Epithelial cell of proximal tubule (primary cell): ENCODE measurements around the gene SPECC1. TPM values are rescaled to one million over a fixed set of nuclear protein-coding genes. Genes with fewer than 3 reads are reported as not detected.
A peak's percentile ranks its signal among the peaks of the same experiment; 100 is the strongest.

ENCODE experiments used
- DNase-seq: peaks from one replicate; pipeline ENCODE4 v3.0.0-alpha.2; 2011; ENCODE audit warnings: low read depth
- H3K4me3 ChIP-seq: 2 replicates; pipeline ENCODE4 v1.5.1; 2011; ENCODE audit warnings: low read depth, mild to moderate bottlenecking, low read length
- total RNA-seq: library from RNA; depleted of rRNA; stranded (reverse); fragments of >200 nt; gene quantifications from 2 replicates; pipeline ENCODE4 v1.2.3, GENCODE V29; 2015
- TF ChIP-seq, protein P1 (sequence below): conservative IDR thresholded peaks from 2 replicates; pipeline ENCODE4 v1.5.1; 2012; ENCODE audit warnings: low read depth, mild to moderate bottlenecking, low read length

SPECC1 gene
- total RNA-seq, 1 donor from 2014 or later: 39.3 TPM

DNA sequence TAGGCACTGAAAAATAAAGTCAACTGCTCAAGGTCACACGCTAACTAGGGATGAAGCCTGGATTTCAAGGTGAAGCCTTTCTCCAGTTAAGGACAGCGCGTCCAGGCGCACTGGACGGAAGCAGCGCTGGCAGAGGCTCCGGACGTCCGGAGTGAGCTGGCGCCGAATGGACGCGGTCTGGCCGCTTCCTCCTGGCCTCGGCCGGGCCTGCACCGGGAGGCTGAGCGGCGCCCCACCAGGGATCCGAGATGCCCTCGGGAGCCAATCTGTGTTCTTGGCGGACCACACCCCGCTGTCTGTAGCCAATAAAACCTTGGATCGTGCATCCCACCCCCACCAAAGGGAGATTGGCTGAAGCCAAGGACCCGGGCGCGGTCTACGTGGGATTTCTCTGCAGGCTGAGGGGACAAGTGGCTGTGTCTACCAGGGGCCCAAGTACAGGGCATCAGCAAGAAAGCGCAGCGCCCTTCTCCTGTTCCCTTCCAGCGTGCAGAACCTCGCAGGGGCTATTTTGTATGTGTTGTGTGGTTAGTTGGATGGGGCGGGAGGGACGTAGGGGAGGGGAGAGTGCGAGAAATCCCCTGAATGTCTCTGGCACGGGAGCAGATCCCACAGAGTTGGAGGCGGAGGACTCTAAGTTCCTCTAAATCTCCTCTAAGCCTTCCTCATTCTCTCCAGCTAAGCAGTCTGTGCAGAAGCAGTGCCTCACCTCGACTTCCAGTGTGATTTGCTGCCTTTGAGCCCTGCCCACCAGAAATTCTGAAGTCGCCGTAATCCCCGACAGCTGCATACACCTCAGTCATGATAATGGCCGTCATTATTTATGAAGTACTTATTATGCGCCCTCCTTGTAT, 29.0 kb upstream of the SPECC1 start:
- TF ChIP-seq, protein P1, sequence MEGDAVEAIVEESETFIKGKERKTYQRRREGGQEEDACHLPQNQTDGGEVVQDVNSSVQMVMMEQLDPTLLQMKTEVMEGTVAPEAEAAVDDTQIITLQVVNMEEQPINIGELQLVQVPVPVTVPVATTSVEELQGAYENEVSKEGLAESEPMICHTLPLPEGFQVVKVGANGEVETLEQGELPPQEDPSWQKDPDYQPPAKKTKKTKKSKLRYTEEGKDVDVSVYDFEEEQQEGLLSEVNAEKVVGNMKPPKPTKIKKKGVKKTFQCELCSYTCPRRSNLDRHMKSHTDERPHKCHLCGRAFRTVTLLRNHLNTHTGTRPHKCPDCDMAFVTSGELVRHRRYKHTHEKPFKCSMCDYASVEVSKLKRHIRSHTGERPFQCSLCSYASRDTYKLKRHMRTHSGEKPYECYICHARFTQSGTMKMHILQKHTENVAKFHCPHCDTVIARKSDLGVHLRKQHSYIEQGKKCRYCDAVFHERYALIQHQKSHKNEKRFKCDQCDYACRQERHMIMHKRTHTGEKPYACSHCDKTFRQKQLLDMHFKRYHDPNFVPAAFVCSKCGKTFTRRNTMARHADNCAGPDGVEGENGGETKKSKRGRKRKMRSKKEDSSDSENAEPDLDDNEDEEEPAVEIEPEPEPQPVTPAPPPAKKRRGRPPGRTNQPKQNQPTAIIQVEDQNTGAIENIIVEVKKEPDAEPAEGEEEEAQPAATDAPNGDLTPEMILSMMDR: no peak
- no peak overlapping the region for H3K4me3 ChIP-seq
- no peak for DNase-seq

DNA sequence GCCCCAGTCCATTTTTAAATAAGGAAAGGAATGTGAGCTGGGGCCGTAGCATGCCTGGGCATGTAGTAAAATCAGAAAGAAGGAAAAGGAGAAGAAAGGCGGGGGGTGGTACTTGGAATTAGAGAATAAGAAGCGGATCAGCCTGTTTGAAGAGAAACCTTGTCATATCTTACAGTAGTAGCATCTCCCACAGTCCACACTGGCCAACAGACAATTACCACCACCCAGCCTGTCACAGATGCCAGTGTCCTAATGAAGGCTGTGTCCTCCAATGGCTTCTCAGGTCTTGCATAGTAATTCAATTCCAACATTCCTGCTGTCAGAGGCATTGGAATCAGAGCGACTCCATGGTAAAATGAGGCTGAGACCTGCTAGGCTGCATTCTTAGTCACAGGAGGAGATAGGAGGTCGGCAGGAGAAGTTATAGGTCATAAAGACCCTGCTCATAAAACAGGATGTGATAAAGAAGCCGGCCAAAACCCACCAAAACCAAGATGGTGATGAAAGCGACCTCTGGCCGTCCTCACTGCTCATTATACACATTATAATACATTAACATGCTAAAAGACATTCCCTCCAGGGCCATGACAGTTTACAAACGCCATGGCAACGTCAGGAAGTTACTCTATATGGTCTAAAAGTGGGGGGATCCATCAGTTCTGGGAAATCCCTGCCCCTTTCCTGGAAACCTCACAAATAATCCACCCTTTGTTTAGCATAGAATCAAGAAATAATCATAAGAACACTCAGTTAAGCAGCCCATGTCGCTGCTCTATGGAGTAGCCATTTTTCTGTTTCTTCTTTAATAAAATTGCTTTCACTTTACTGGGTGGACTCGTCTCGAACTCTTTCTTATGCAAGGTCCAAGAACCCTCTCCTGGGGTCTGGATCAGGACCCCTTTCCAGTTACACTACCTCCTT, 22.0 kb upstream of the SPECC1 start:
- no peak overlapping the region for H3K4me3 ChIP-seq
- TF ChIP-seq, protein P1: no peak
- no peak for DNase-seq

DNA sequence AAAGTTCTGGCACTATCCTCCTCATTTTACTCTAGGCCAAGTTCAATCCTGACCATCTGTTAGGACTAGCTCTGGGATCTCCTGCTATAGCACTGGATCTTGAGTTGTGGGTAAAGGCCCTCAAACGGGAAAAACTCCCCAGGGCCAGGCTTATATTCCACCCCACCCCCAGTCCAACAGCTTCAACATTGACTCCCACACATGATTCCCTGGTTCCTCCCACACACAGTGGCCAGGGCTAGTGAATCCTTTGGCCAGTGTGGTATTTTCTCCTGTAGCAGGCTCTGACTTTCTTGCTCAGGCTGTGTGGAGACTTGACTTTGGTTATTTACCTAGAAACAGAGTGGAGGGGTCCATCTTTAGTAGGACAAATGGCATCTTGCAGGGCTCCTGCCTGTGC, 21.3 kb upstream of the SPECC1 start:
- H3K4me3 ChIP-seq: no peak overlapping the region
- TF ChIP-seq, protein P1: no peak
- no peak for DNase-seq

DNA sequence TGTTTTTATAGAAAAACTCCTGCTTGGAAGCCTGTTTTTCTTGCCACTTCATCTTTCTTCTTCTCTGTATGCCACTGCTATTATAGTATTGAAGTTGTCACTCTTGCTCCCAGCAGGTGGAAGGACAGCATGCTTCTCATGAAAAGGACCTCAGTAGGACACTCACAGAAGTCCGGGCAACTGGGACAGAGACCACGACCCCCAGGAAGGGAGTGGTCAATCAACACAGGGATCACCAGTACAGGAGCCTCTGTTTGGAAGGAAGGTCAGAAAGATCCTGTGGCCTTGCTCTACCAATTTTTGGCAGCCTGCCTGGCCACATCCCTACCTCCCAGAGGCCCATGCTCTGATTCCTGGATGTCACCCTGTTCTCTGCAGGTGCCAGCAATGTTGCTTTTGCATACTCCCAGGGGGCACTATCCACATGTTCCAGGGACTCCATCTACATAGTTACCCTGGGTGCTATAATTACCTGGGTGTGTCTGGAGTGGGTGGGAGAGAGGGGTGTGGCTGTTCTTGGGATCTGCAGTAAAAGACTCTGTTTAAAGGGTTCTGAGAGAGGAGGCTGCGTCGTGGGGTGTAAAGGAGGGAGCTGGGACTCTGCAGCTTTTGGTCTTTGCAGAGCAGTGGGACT, 17.8 kb upstream of the SPECC1 start:
- H3K4me3 ChIP-seq: no peak overlapping the region
- TF ChIP-seq, protein P1: no peak
- DNase-seq: no peak

DNA sequence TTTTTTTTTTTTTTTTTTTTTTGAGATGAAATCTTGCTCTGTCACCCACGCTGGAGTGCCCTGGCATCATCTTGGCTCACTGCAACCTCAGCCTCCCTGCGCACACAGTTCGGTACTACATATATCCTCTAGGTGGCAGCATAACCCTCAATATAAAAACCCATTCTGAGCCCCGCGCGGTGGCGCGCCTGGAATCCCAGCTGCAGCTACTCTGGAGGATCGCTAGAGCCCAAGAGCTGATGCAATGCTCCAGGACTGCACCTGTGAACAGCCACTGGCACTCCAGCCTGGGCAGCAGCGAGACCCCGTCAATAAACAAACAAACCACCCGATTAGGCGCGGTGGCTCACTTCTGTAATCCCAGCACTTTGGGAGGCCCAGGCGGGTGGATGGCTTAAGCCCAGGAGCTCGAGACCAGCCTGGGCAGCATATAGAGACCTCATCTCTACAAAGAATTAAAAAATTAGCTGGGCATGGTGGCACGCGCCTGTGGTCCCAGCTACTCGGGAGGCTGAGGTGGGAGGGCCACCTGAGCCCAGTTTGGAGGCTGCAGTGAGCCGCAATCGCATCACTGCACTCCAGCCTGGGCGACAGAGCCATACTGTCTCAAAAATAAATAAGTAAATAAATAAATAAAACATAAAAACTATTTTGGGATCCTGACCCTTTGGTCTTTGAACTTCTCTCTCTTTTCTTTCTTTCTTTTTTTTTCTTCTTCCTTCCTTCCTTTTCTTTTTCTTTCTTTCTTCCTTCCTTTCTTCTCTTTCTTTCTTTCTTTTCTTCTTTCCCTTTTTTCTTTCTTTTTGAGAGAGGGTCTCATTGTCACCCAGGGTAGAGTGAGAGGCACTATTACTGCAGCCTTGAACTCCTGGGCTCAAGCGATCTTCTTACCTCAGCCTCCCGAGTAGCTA, 16.1 kb upstream of the SPECC1 start:
- no peak overlapping the region for H3K4me3 ChIP-seq
- TF ChIP-seq, protein P1: peak; percentile 74
- peak; percentile 44 for DNase-seq

DNA sequence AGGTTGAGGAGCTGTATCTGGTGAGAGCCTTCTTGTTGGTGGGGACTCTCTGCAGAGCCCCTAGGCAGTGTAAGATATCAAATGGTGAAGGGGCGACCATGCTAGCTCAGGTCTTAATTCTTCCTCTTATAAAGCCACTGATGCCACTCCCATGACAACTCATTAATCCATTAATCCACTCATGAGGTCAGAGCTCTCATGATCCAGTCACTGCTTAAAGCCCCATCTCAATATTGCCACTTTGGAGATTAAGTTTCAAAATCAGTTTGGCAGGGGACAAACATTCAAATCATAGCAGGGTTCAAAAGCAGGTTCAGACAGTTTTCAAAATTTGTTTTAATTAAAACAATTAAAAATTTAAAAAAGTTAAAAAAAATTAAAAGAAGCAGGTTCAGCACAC, 13.1 kb upstream of the SPECC1 start:
- H3K4me3 ChIP-seq: no peak overlapping the region
- DNase-seq: no peak
- TF ChIP-seq, protein P1: no peak
